Heart left ventricle (tissue), 16 donors: ENCODE measurements around the gene SNED1. TPM values are rescaled to one million over a fixed set of nuclear protein-coding genes. Genes with fewer than 3 reads are reported as not detected.

Experiments used
- ATAC-seq, 4 donors: fragments of 200-7000 bp; cut with Tn5 transposase; one replicate each; pipeline ENCODE4 v1.9.1; 2020 to 2022; ENCODE audit warnings: moderate library complexity in 4 of 4, mild to moderate bottlenecking in 3 of 4, moderate number of reproducible peaks in 1 of 4
- DNase-seq, 5 donors: peaks; one replicate each; pipeline ENCODE4 v3.0.0-alpha.2; 2020
- H3K27ac ChIP-seq, 12 donors: fragments of 200-600 bp; sonication (generic) in 4 of 12; one replicate each; pipeline versions ENCODE4 v1.5.0 to v1.8.0; 2016 to 2022; ENCODE audit warnings: mild to moderate bottlenecking in 2 of 12
- H3K27me3 ChIP-seq, 9 donors: fragments of 200-600 bp; sonication (generic) in 2 of 9; one replicate each; pipeline versions ENCODE4 v1.5.1 to v1.8.0; 2016 to 2022; ENCODE audit warnings: mild to moderate bottlenecking in 3 of 9
- H3K36me3 ChIP-seq, 9 donors: fragments of 200-600 bp; sonication (generic) in 2 of 9; one replicate each; pipeline versions ENCODE4 v1.5.0 to v1.8.0; 2018 to 2022; ENCODE audit warnings: mild to moderate bottlenecking in 2 of 9
- H3K4me1 ChIP-seq, 12 donors: fragments of 200-600 bp; sonication (generic) in 4 of 12; one replicate each; pipeline versions ENCODE4 v1.5.0 to v1.8.0; 2016 to 2022; ENCODE audit warnings: mild to moderate bottlenecking in 3 of 12
- H3K4me3 ChIP-seq, 12 donors: fragments of 200-600 bp; sonication (generic) in 4 of 12; one replicate each; pipeline versions ENCODE4 v1.5.0 to v1.8.0; 2017 to 2022; ENCODE audit warnings: mild to moderate bottlenecking in 9 of 12, moderate library complexity in 4 of 12
- H3K9me3 ChIP-seq, 12 donors: fragments of 200-600 bp; sonication (generic) in 4 of 12; one replicate each; pipeline versions ENCODE4 v1.5.0 to v1.8.0; 2016 to 2022; ENCODE audit warnings: mild to moderate bottlenecking in 1 of 12
- CTCF ChIP-seq, 12 donors: fragments of 200-600 bp; sonication (generic) in 4 of 12; IDR thresholded peaks; one replicate each; pipeline versions ENCODE4 v1.5.0 to v1.8.0; 2018 to 2022; ENCODE audit warnings: antibody characterized with exemption in 12 of 12, mild to moderate bottlenecking in 5 of 12
- POLR2A ChIP-seq, 2 donors: fragments of 450-650 bp; IDR thresholded peaks; one replicate each; pipeline ENCODE4 v1.6.1; 2017; ENCODE audit warnings: antibody characterized with exemption in 2 of 2, mild to moderate bottlenecking in 2 of 2, moderate library complexity in 2 of 2
- WGBS, 4 donors: extraction: QIAGEN DNeasy Blood & Tissue Kit in 2 of 4; methylation state at CpG; one replicate each; pipeline versions ENCODE4 v1.1.5 to v1.1.7; 2013 to 2018; 5-methylcytosine and 5-hydroxymethylcytosine counted together
- intact Hi-C, 10 donors: fragments of 100-400 bp; cut with DNase I; formaldehyde crosslinking; loops; one replicate each; pipeline versions ENCODE4 v1.11.1 to v1.14.2; 2022
- polyA plus RNA-seq, 2 donors: library from polyadenylated mRNA; stranded (reverse); fragments of 200-250 nt; gene quantifications; one replicate each; pipeline ENCODE4 v1.2.3, GENCODE V29; 2013
- total RNA-seq, 9 donors: library from RNA; depleted of rRNA in 2 of 9; stranded (reverse); fragments of >200 nt in 2 of 9; fragmentation: NEBNext Ultra II Directional in 3 of 9; extraction: Animal tissue kit (Norgen Biotek cat#: 25700) in 3 of 9; gene quantifications; one replicate each; pipeline versions ENCODE4 v1.1.0 to v1.2.4, GENCODE V29; 2016 to 2023
- donor health status: ischemic (EF 13 %, LVEDD 7.1; RV severe dilation, severe dysfunction).
- donor health status: healthy with polysubstance abuse.
- donor health status: DM: no; HTN: yes; CAD: no.
- donor health status: DM: no; HTN: no; CAD: no.
- donor health status: ischemic (EF 25% LVEDD 6.9; RV normal size, moderate dysfunction).
- donor health status: ischemic (EF 25% LVEDD 5.7; RV mildly dilated, moderate dysfunction).
- donor health status: healthy.
- donor health status: DM: yes; HTN: yes; CAD: no.
- donor health status: ischemic (EF 35%, LVEDD 5.7; RV mildly dilated, moderate dysfunction).
- donor health status: nonischemic (EF 11% LVEDD 7.7; RV severe dilation, severe dysfunction).
- donor health status: DM: yes; HTN: yes; CAD: no.
- donor health status: PGD.
- donor health status: ischemic (EF 29% LVEDD 5.4; RV normal size, mild dysfunction).
- donor health status: nonischemic (EF 23%, LVEDD 6.1; RV moderate dilation, normal function).

Gene SNED1
- total and polyA plus RNA-seq, 11 donors, result 3.1 to 14.7 (median 4.9) TPM

- Histone ChIP-seq H3K27me3 (no peaks in the 10 kb centered on the region), H3K36me3 (peaks cover 0 to 43% (median 4%) of the 10 kb centered on the region in 9 donors), H3K4me1 (no peaks in the 10 kb centered on the region), H3K27ac (no peak overlapping the region), H3K9me3 (no peaks in the 10 kb centered on the region), H3K4me3 (no peak overlapping the region)
- TF ChIP-seq CTCF (IDR thresholded peaks at IDR 0.05) (no peak), POLR2A (IDR thresholded peaks at IDR 0.05) (no peak)
- intact Hi-C loops, result no loop called here
- ATAC-seq (peak in 1 of 4 donors; percentile 26), DNase-seq (peak in 1 of 5 donors; percentile 59)
- WGBS, 4 donors, result 90 to 95% (median 92%) methylated on average over 26 to 31 of the region's 31 CpGs
These were observed 54.4 kb downstream of the SNED1 start for GRCh38 chr2:241052677-241053360.

GRCh38 chr2:241053576-241054251 is 55.3 kb downstream of the SNED1 start:
- intact Hi-C loops, result no loop called here
- no peaks in the 10 kb centered on the region for H3K4me1 ChIP-seq
- ATAC-seq, result no peak
- H3K27ac ChIP-seq, result no peak overlapping the region
- no peak overlapping the region for H3K4me3 ChIP-seq
- H3K27me3 ChIP-seq, result no peaks in the 10 kb centered on the region
- H3K36me3 ChIP-seq, result peaks cover 0 to 36% (median 4%) of the 10 kb centered on the region in 9 donors
- no peaks in the 10 kb centered on the region for H3K9me3 ChIP-seq
- TF ChIP-seq POLR2A (IDR thresholded peaks at IDR 0.05) (no peak), CTCF (IDR thresholded peaks at IDR 0.05) (no peak)
- peak in 1 of 5 donors; percentile 25 for DNase-seq
- 94 to 99% (median 96%) methylated on average over 7 to 8 of the region's 8 CpGs for WGBS, 4 donors

GRCh38 chr2:241061275-241061674 is 62.9 kb downstream of the SNED1 start:
- Histone ChIP-seq H3K9me3 (no peaks in the 10 kb centered on the region), H3K27ac (no peak overlapping the region), H3K4me3 (no peak overlapping the region), H3K36me3 (peaks cover 0 to 7% (median 0%) of the 10 kb centered on the region in 9 donors), H3K27me3 (no peaks in the 10 kb centered on the region), H3K4me1 (peaks cover 0 to 9% (median 0%) of the 10 kb centered on the region in 12 donors)
- 86 to 89% (median 88%) methylated on average over 6 of the region's 6 CpGs for WGBS, 4 donors
- no peak for TF ChIP-seq CTCF (IDR thresholded peaks at IDR 0.05)
- no peak for TF ChIP-seq POLR2A (IDR thresholded peaks at IDR 0.05)
- ATAC-seq (no peak), DNase-seq (no peak)
- intact Hi-C loops, result no loop called here

- TF ChIP-seq POLR2A (IDR thresholded peaks at IDR 0.05) (no peak), CTCF (IDR thresholded peaks at IDR 0.05) (no peak)
- intact Hi-C loops, result no loop called here
- Histone ChIP-seq H3K9me3 (no peaks in the 10 kb centered on the region), H3K36me3 (peaks cover 0 to 15% (median 0%) of the 10 kb centered on the region in 9 donors), H3K27ac (no peak overlapping the region), H3K4me1 (peaks cover 0 to 9% (median 0%) of the 10 kb centered on the region in 12 donors), H3K27me3 (no peaks in the 10 kb centered on the region), H3K4me3 (no peak overlapping the region)
- 78 to 84% (median 80%) methylated on average over 14 to 15 of the region's 15 CpGs for WGBS, 4 donors
- ATAC-seq, result no peak
- DNase-seq, result peak in 1 of 5 donors; percentile 51
These were observed 64.1 kb downstream of the SNED1 start for GRCh38 chr2:241062389-241063092.
